HG03196 (cell line): Measurements from ENCODE around the gene OASL.

Source experiments
- ATAC-seq: cut with Tn5 transposase; IDR thresholded peaks from one replicate; pipeline ENCODE4 v1.9.1; 2021; ENCODE audit not compliant: unreplicated experiment

OASL gene

DNA sequence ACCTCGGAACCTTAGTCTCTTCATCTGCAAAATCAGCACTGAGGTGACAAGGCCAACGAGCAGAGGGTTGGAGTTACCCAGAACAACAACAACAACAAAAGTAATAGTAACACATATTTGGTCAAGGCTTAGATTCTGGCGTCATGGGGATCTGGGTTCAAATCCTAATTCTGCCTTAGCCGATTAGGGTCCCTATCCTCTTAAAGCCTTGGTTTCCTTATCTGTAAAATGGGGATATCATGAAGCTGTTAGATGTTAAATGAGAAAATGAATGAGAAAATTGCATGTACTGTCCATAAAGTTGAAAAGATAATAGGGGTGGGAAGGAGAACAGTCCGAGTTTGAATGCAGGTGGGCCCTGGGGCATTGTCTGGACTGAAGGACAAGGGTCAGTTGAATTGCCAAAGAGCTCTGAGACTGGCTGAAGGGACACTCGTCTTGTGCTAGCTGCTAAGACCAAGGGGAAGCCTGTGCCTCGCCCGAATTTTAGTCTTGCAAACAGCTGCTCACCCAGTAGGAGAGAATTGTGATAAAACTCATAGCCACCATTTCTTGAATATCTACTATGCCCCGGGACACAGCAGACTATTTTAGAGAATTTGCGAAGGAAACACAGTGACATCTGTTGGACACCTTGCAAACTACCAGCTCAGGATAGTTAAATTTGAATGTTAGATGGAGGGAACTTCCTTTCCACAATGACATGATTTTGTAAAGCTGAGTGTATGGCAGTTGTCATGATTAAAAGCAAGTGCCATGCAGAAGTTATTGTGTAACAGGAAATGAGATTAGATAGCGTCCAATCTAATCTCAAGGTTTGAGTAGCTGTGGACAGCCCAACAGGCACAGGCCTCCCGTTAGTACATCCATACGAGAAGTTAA lies 67.5 kb downstream of the OASL start:
- ATAC-seq, result no peak

DNA sequence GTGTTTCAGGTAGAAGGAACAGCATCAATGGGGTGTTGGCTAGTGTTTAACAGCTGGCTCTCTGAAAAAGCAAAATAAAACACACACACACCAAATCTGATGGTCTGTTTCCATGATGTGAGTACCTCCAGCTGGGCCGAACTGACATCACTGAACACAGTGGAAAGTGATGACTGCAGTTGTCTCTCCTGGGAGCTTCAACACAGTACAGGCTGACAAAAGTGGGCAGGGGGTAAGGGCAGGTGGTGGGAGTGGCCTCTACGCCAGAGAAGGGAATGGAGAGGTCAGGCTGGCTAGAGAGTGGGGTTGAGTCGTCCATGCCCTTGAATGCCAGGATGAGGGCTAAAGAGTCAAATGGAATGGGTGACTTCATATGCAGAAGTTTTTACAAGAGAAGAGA lies 68.7 kb downstream of the OASL start:
- ATAC-seq, result no peak
